ENCODE measurements around the gene RAB34.

- TF ChIP-seq SLC30A9 (CRISPR knock-in tag; IDR thresholded peaks at IDR 0.05), result no peak
- no peak for TF ChIP-seq PRDM10 (IDR thresholded peaks at IDR 0.05; ENCODE audit: partially characterized antibody)
- no peak for TF ChIP-seq CBX5 (IDR thresholded peaks at IDR 0.05; ENCODE audit: borderline replicate concordance, low read depth)
- no peak for TF ChIP-seq EGR1 (conservative IDR thresholded peaks at IDR 0.05)
- TF ChIP-seq EZH2 (IDR thresholded peaks at IDR 0.05; ENCODE audit: borderline replicate concordance, low read depth, low read length), result no peak
- no peak for TF ChIP-seq ZNF512 (tag; IDR thresholded peaks at IDR 0.05)
- TF ChIP-seq HEY1 (CRISPR knock-in tag; IDR thresholded peaks at IDR 0.05; ENCODE audit: borderline replicate concordance), result no peak
Observed at GRCh38 chr17:28698253-28698941, 19.3 kb downstream of the RAB34 start.
